HEK293 (cell line): ENCODE measurements around the gene COQ3.
A peak's percentile ranks its signal among the peaks of the same experiment; 100 is the strongest.

Source experiments
- CTCF ChIA-PET: fragments of 350-600 bp; formaldehyde crosslinking; extraction: SDS; loops from one replicate; lab custom pipeline; 2021; ENCODE audit warnings: antibody characterized with exemption; lab: Yijun Ruan, JAX
- POLR2A ChIA-PET: fragments of 300-600 bp; formaldehyde crosslinking; extraction: SDS; loops from one replicate; lab custom pipeline; 2020; ENCODE audit warnings: antibody characterized with exemption, inconsistent platforms; lab: Yijun Ruan, JAX
- H3K27ac ChIP-seq: fragments of 200-500 bp; sonication (Bioruptor generic); 2 replicates; pipeline ENCODE4 v1.5.1; 2014; ENCODE audit warnings: low read depth, low read length, control low read depth, inconsistent platforms; ENCODE audit errors: extremely low read depth
- H3K36me3 ChIP-seq, 2 experiments: fragments of 200-500 bp in 1 of 2; sonication (Bioruptor generic) in 1 of 2; 1 replicate in 1 of 2; 2 replicates in 1 of 2; pipeline ENCODE4 v1.5.1; 2014 to 2017; ENCODE audit warnings: inconsistent platforms in 2 of 2, low read length in 2 of 2; ENCODE audit not compliant: control insufficient read depth in 2 of 2, insufficient read depth in 1 of 2
- H3K4me1 ChIP-seq: fragments of 200-500 bp; sonication (Bioruptor generic); 2 replicates; pipeline ENCODE4 v1.5.1; 2014; ENCODE audit warnings: mild to moderate bottlenecking, low read length, inconsistent platforms; ENCODE audit not compliant: control insufficient read depth, insufficient read depth
- H3K4me3 ChIP-seq: 2 replicates; pipeline ENCODE4 v1.5.1; 2011; ENCODE audit warnings: low read depth, mild to moderate bottlenecking, control low read depth, low read length, moderate library complexity
- H3K9me3 ChIP-seq: fragments of 200-500 bp; sonication (Bioruptor generic); 2 replicates; pipeline ENCODE4 v1.5.1; 2014; ENCODE audit warnings: low read depth, low read length, inconsistent platforms; ENCODE audit not compliant: control insufficient read depth, insufficient read depth
- GLIS1 ChIP-seq: fragments of 450-650 bp; formaldehyde crosslinking; IDR thresholded peaks from 2 replicates; pipeline ENCODE4 v1.5.1; 2016; ENCODE audit warnings: missing biosample characterization, missing genetic modification characterization
- IKZF3 ChIP-seq: fragments of 450-650 bp; IDR thresholded peaks from 2 replicates; pipeline ENCODE4 v1.5.0; 2018; ENCODE audit warnings: missing biosample characterization, mild to moderate bottlenecking, missing genetic modification characterization, moderate library complexity
- OSR2 ChIP-seq: fragments of 450-650 bp; formaldehyde crosslinking; IDR thresholded peaks from 2 replicates; pipeline ENCODE4 v1.5.1; 2016; ENCODE audit warnings: missing biosample characterization, missing genetic modification characterization
- REST ChIP-seq: fragments of 450-650 bp; formaldehyde crosslinking; IDR thresholded peaks from 2 replicates; pipeline ENCODE4 v1.5.1; 2016; ENCODE audit warnings: missing biosample characterization, missing genetic modification characterization
- ZBTB10 ChIP-seq: fragments of 450-650 bp; formaldehyde crosslinking; IDR thresholded peaks from 2 replicates; pipeline ENCODE4 v1.5.1; 2016; ENCODE audit warnings: missing biosample characterization, missing genetic modification characterization
- ZBTB7A ChIP-seq: fragments of 450-650 bp; formaldehyde crosslinking; IDR thresholded peaks from 2 replicates; pipeline ENCODE4 v1.5.1; 2016; ENCODE audit warnings: low read depth, missing biosample characterization, missing genetic modification characterization
- ZFP69B ChIP-seq: fragments of 450-650 bp; formaldehyde crosslinking; IDR thresholded peaks from 2 replicates; pipeline ENCODE4 v1.5.1; 2016; ENCODE audit warnings: missing biosample characterization, missing genetic modification characterization
- ZIC2 ChIP-seq: fragments of 450-650 bp; formaldehyde crosslinking; IDR thresholded peaks from 2 replicates; pipeline ENCODE4 v1.5.1; 2016; ENCODE audit warnings: missing biosample characterization, missing genetic modification characterization
- ZNF202 ChIP-seq: fragments of 450-650 bp; formaldehyde crosslinking; IDR thresholded peaks from 2 replicates; pipeline ENCODE4 v1.5.1; 2016; ENCODE audit warnings: missing biosample characterization, missing genetic modification characterization, borderline replicate concordance
- ZNF350 ChIP-seq: fragments of 450-650 bp; formaldehyde crosslinking; IDR thresholded peaks from 2 replicates; pipeline ENCODE4 v1.5.0; 2017; ENCODE audit warnings: missing biosample characterization, mild to moderate bottlenecking, missing genetic modification characterization
- ZNF426 ChIP-seq: fragments of 450-650 bp; formaldehyde crosslinking; IDR thresholded peaks from 2 replicates; pipeline ENCODE4 v1.5.1; 2017; ENCODE audit warnings: missing biosample characterization, missing genetic modification characterization, mild to moderate bottlenecking, inconsistent platforms, moderate library complexity
- ZNF76 ChIP-seq: fragments of 450-650 bp; formaldehyde crosslinking; IDR thresholded peaks from 2 replicates; pipeline ENCODE4; 2016; ENCODE audit warnings: low read depth, missing biosample characterization, missing genetic modification characterization, borderline replicate concordance
- ZSCAN16 ChIP-seq: fragments of 450-650 bp; formaldehyde crosslinking; IDR thresholded peaks from 2 replicates; pipeline ENCODE4 v1.5.1; 2016; ENCODE audit warnings: missing biosample characterization, missing genetic modification characterization
- ZSCAN30 ChIP-seq: fragments of 450-650 bp; IDR thresholded peaks from 2 replicates; pipeline ENCODE4 v1.5.1; 2018; ENCODE audit warnings: missing biosample characterization, mild to moderate bottlenecking, missing genetic modification characterization, moderate library complexity
- TF ChIP-seq, protein P1 (sequence below): fragments of 450-650 bp; formaldehyde crosslinking; optimal IDR thresholded peaks from 2 replicates; pipeline ENCODE3; 2016; ENCODE audit warnings: missing biosample characterization, mild to moderate bottlenecking, missing genetic modification characterization
- TF ChIP-seq, protein P2 (sequence below): fragments of 450-650 bp; IDR thresholded peaks from 2 replicates; pipeline ENCODE4 v1.5.1; 2018; ENCODE audit warnings: missing biosample characterization, mild to moderate bottlenecking, missing genetic modification characterization

COQ3 gene

DNA sequence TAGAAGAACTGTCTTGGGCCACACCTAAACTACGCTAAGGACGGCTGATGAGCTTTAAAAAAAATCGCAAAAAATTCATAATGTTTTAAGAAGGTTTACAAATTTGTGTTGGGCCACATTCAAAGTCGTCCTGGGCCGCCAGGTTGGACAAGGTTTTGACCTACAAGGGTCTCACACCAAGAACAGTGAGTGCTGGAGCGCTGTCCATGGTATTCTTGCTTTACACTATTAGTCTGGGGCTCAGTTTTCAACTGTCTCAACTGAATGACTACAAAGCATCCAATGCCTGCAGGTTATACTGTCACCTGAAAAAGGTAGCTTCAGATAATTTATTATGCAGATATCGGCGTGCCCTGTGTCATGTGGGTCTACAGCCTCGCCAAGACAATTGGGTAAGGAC is 40.9 kb downstream of the COQ3 start:
- TF ChIP-seq ZBTB10 (tag by site-specific recombination) (no peak), ZSCAN30 (tag by site-specific recombination) (no peak), REST (tag by site-specific recombination) (peak; percentile 97), ZNF350 (tag by site-specific recombination) (no peak), ZFP69B (tag by site-specific recombination) (no peak)
- Histone ChIP-seq H3K4me3 (no peak overlapping the region), H3K9me3 (no peaks in the 10 kb centered on the region), H3K27ac (no peak overlapping the region), H3K4me1 (peaks cover 5% of the 10 kb centered on the region; the same call in 1 of the 2 replicates), H3K36me3 (no peaks in the 10 kb centered on the region)
- ChIA-PET POLR2A (interaction anchor here (1.1 kb wide), 1 partner anchor 71 kb away, joined by 5 read pairs; no protein-coding TSS in a partner anchor), CTCF (interaction anchor here (1.2 to 2.0 kb wide), 4 partner anchors 19 to 67 kb away, joined by 3 to 14 read pairs (median 6); no protein-coding TSS in a partner anchor)

DNA sequence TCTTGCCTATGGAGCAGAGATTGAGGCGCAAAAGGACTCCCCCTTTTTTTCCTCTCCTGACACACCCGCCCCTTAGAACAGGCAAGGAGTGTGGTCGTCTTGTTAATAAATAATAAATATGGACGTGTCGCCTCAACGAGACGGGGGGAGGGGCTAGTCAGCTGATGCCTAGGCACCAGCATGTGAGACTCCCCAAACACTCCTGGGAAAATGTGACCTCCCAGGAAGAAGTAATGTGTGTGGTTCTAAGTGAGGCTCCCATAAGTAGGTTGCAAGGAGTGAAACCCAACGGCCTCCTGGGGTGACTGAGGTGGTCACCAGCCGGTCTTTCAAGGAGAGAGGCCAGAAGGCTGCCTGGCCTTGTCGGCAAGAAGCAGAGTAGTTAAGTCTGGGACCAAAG is 43.4 kb downstream of the COQ3 start:
- Histone ChIP-seq H3K9me3 (no peaks in the 10 kb centered on the region), H3K4me1 (peaks cover 5% of the 10 kb centered on the region; the same call in 1 of the 2 replicates), H3K27ac (no peak overlapping the region), H3K36me3 (no peaks in the 10 kb centered on the region; a peak in 1 of 3 replicates), H3K4me3 (no peak overlapping the region)
- ChIA-PET POLR2A (interaction anchor here (1.1 to 2.3 kb wide), 3 partner anchors 16 to 218 kb away, joined by 4 to 29 read pairs (median 6); partner anchors contain the start of genes CCNC and COQ3), CTCF (interaction anchor here (0.7 to 10.1 kb wide), 6 partner anchors 14 to 195 kb away, joined by 3 to 125 read pairs (median 6); no protein-coding TSS in a partner anchor)
- no peak for TF ChIP-seq ZNF426 (tag by site-specific recombination)
- TF ChIP-seq OSR2 (tag by site-specific recombination) = no peak
- TF ChIP-seq GLIS1 (tag by site-specific recombination) = peak; percentile 93
- no peak for TF ChIP-seq ZNF202 (tag by site-specific recombination)
- TF ChIP-seq ZBTB7A = no peak
- no peak for TF ChIP-seq ZNF76 (tag by site-specific recombination)
- TF ChIP-seq IKZF3 (tag by site-specific recombination) = 0 out of 2 replicates have a peak, but pooled peaks have one; percentile 7
- no peak for TF ChIP-seq ZSCAN16
- TF ChIP-seq, protein P1, sequence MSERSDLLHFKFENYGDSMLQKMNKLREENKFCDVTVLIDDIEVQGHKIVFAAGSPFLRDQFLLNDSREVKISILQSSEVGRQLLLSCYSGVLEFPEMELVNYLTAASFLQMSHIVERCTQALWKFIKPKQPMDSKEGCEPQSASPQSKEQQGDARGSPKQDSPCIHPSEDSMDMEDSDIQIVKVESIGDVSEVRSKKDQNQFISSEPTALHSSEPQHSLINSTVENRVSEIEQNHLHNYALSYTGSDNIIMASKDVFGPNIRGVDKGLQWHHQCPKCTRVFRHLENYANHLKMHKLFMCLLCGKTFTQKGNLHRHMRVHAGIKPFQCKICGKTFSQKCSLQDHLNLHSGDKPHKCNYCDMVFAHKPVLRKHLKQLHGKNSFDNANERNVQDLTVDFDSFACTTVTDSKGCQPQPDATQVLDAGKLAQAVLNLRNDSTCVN = no peak
- TF ChIP-seq ZIC2 (tag by site-specific recombination) = peak; percentile 44; the same call in 1 of the 2 replicates
- TF ChIP-seq, protein P2, sequence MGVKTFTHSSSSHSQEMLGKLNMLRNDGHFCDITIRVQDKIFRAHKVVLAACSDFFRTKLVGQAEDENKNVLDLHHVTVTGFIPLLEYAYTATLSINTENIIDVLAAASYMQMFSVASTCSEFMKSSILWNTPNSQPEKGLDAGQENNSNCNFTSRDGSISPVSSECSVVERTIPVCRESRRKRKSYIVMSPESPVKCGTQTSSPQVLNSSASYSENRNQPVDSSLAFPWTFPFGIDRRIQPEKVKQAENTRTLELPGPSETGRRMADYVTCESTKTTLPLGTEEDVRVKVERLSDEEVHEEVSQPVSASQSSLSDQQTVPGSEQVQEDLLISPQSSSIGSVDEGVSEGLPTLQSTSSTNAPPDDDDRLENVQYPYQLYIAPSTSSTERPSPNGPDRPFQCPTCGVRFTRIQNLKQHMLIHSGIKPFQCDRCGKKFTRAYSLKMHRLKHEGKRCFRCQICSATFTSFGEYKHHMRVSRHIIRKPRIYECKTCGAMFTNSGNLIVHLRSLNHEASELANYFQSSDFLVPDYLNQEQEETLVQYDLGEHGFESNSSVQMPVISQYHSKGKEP (tag by site-specific recombination) = no peak
